IMR-90 (cell line): Measurements from ENCODE around the gene ACTL6B. TPM values are rescaled to one million over a fixed set of nuclear protein-coding genes. Genes with fewer than 3 reads are reported as not detected.

Source experiments
- ATAC-seq: fragments of 200-7000 bp; cut with Tn5 transposase; 2 replicates; pipeline ENCODE4 v1.9.1; 2020; ENCODE audit warnings: low read depth, mild to moderate bottlenecking, moderate library complexity
- BruUV-seq: library from RNA; stranded (reverse); fragments of 400-500 nt; replicated peaks from 2 replicates; lab custom pipeline; 2021; lab: Mats Ljungman, UMichigan
- CTCF ChIA-PET: fragments of 300-600 bp; formaldehyde crosslinking; extraction: SDS; loops from one replicate; lab custom pipeline; 2021; ENCODE audit warnings: antibody characterized with exemption; lab: Yijun Ruan, JAX
- POLR2A ChIA-PET: fragments of 300-600 bp; sonication (Branson Sonifier 250); formaldehyde crosslinking; loops from one replicate; lab custom pipeline; 2022; ENCODE audit warnings: antibody characterized with exemption; ENCODE audit not compliant: unreplicated experiment; lab: Charles Lee
- DNase-seq: peaks from one replicate; pipeline ENCODE4 v3.0.0; 2013
- H2AFZ ChIP-seq: replicated peaks from 2 replicates; pipeline ENCODE3; 2013; ENCODE audit warnings: low read length, mild to moderate bottlenecking; ENCODE audit not compliant: poor library complexity
- H2AK5ac ChIP-seq: 2 replicates; pipeline ENCODE4 v1.6.1; 2013; ENCODE audit warnings: low read depth, low read length, inconsistent platforms
- H2AK9ac ChIP-seq: replicated peaks from 2 replicates; pipeline ENCODE3; 2013; ENCODE audit warnings: mild to moderate bottlenecking, low read depth, low read length, moderate library complexity; ENCODE audit not compliant: poor library complexity
- H2BK120ac ChIP-seq: 2 replicates; pipeline ENCODE4 v1.6.1; 2013; ENCODE audit warnings: low read depth, low read length, inconsistent platforms
- H2BK15ac ChIP-seq: 3 replicates; pipeline ENCODE4 v1.6.1; 2013; ENCODE audit warnings: low read depth, low read length, inconsistent platforms
- H2BK20ac ChIP-seq: 2 replicates; pipeline ENCODE4 v1.6.1; 2013; ENCODE audit warnings: low read depth, mild to moderate bottlenecking, inconsistent platforms, low read length, moderate library complexity
- H2BK5ac ChIP-seq: 2 replicates; pipeline ENCODE4 v1.6.1; 2013; ENCODE audit warnings: mild to moderate bottlenecking, low read depth, low read length, inconsistent platforms; ENCODE audit not compliant: poor library complexity, severe bottlenecking
- H3K14ac ChIP-seq: replicated peaks from 2 replicates; pipeline ENCODE4 v1.6.1; 2013; ENCODE audit warnings: low read depth, low read length, inconsistent platforms
- H3K18ac ChIP-seq: 2 replicates; pipeline ENCODE4 v1.6.1; 2013; ENCODE audit warnings: low read depth, low read length, control low read depth
- H3K23ac ChIP-seq: 2 replicates; pipeline ENCODE4 v1.6.1; 2013; ENCODE audit warnings: low read depth, low read length, inconsistent platforms
- H3K27ac ChIP-seq: 2 replicates; pipeline ENCODE4 v1.5.1; 2013; ENCODE audit warnings: mild to moderate bottlenecking, control low read depth, low read length; ENCODE audit not compliant: insufficient read depth
- H3K27me3 ChIP-seq: 2 replicates; pipeline ENCODE4 v1.6.1; 2013; ENCODE audit warnings: low read length; ENCODE audit not compliant: control insufficient read depth, insufficient read depth
- H3K36me3 ChIP-seq: 2 replicates; pipeline ENCODE4 v1.6.1; 2013; ENCODE audit warnings: low read length, mixed read lengths; ENCODE audit not compliant: control insufficient read depth, insufficient read depth
- H3K4ac ChIP-seq: 2 replicates; pipeline ENCODE4 v1.6.1; 2013; ENCODE audit warnings: low read depth, low read length, inconsistent platforms
- H3K4me1 ChIP-seq: 2 replicates; pipeline ENCODE4 v1.6.1; 2013; ENCODE audit warnings: low read length, mixed read lengths; ENCODE audit not compliant: control insufficient read depth, insufficient read depth
- H3K4me2 ChIP-seq: 2 replicates; pipeline ENCODE4 v1.6.1; 2013; ENCODE audit warnings: low read depth, mild to moderate bottlenecking, control low read depth, low read length, moderate library complexity
- H3K4me3 ChIP-seq: 2 replicates; pipeline ENCODE4 v1.5.1; 2013; ENCODE audit warnings: low read depth, mild to moderate bottlenecking, control low read depth, low read length, moderate library complexity; ENCODE audit not compliant: insufficient read depth
- H3K56ac ChIP-seq: 2 replicates; pipeline ENCODE4 v1.6.1; 2013; ENCODE audit warnings: low read length, inconsistent platforms; ENCODE audit not compliant: insufficient read depth; ENCODE audit errors: extremely low read depth
- H3K79me1 ChIP-seq, 2 experiments: 2 replicates each; pipeline ENCODE4 v1.6.1; 2013; ENCODE audit warnings: low read length in 2 of 2, inconsistent platforms in 1 of 2, low read depth in 1 of 2
- H3K9ac ChIP-seq: 2 replicates; pipeline ENCODE4 v1.6.1; 2013; ENCODE audit warnings: low read depth, low read length, control low read depth
- H3K9me1 ChIP-seq: 2 replicates; pipeline ENCODE4 v1.6.1; 2013; ENCODE audit warnings: low read length, inconsistent platforms; ENCODE audit not compliant: insufficient read depth
- H3K9me3 ChIP-seq: 2 replicates; pipeline ENCODE4 v1.6.1; 2013; ENCODE audit warnings: low read length; ENCODE audit not compliant: control insufficient read depth, insufficient read depth
- H4K20me1 ChIP-seq: 2 replicates; pipeline ENCODE4 v1.6.1; 2013; ENCODE audit warnings: low read length, inconsistent platforms; ENCODE audit not compliant: insufficient read depth
- H4K5ac ChIP-seq: 2 replicates; pipeline ENCODE4 v1.6.1; 2013; ENCODE audit warnings: mild to moderate bottlenecking, low read depth, low read length, control low read depth
- H4K8ac ChIP-seq, 2 experiments: 2 replicates each; pipeline ENCODE4 v1.6.1; 2013; ENCODE audit warnings: low read depth in 2 of 2, low read length in 2 of 2, control low read depth in 1 of 2, inconsistent platforms in 1 of 2
- H4K91ac ChIP-seq: 2 replicates; pipeline ENCODE4 v1.6.1; 2013; ENCODE audit warnings: low read depth, low read length, inconsistent platforms; ENCODE audit not compliant: insufficient read depth
- BHLHE40 ChIP-seq: fragments of 150-350 bp; IDR thresholded peaks from 2 replicates; pipeline ENCODE4 v1.6.1; 2016; ENCODE audit warnings: mild to moderate bottlenecking, low read depth, low read length
- CEBPB ChIP-seq: IDR thresholded peaks from 2 replicates; pipeline ENCODE4 v1.6.1; 2012; ENCODE audit warnings: low read depth, low read length, improper control_type of control experiment
- FOS ChIP-seq: fragments of 150-350 bp; IDR thresholded peaks from 2 replicates; pipeline ENCODE4 v1.6.1; 2016; ENCODE audit warnings: low read depth, low read length
- MAFK ChIP-seq: IDR thresholded peaks from 2 replicates; pipeline ENCODE4 v1.6.1; 2012; ENCODE audit warnings: low read depth, low read length, improper control_type of control experiment
- MAZ ChIP-seq: IDR thresholded peaks from 2 replicates; pipeline ENCODE4 v1.6.1; 2012; ENCODE audit warnings: low read depth, mild to moderate bottlenecking, low read length, improper control_type of control experiment, moderate library complexity, borderline replicate concordance
- MXI1 ChIP-seq: IDR thresholded peaks from 2 replicates; pipeline ENCODE4 v1.6.1; 2012; ENCODE audit warnings: low read depth, mild to moderate bottlenecking, low read length, moderate library complexity, borderline replicate concordance
- NFE2L2 ChIP-seq: fragments of 150-350 bp; IDR thresholded peaks from 2 replicates; pipeline ENCODE4 v1.6.1; 2016; ENCODE audit warnings: low read depth, mild to moderate bottlenecking, low read length
- POLR2A ChIP-seq: IDR thresholded peaks from 2 replicates; pipeline ENCODE4 v1.6.1; 2012; ENCODE audit warnings: mild to moderate bottlenecking, low read depth, low read length
- RAD21 ChIP-seq: IDR thresholded peaks from 2 replicates; pipeline ENCODE4 v1.6.1; 2012; ENCODE audit warnings: low read length, improper control_type of control experiment
- RCOR1 ChIP-seq: IDR thresholded peaks from 2 replicates; pipeline ENCODE4 v1.6.1; 2012; ENCODE audit warnings: mild to moderate bottlenecking, low read length, improper control_type of control experiment; ENCODE audit not compliant: insufficient replicate concordance
- RFX5 ChIP-seq: IDR thresholded peaks from 2 replicates; pipeline ENCODE4 v1.8.0; 2012; ENCODE audit warnings: low read depth, mild to moderate bottlenecking, low read length, moderate library complexity
- SMC3 ChIP-seq: fragments of 150-350 bp; IDR thresholded peaks from 2 replicates; pipeline ENCODE4 v1.6.1; 2016; ENCODE audit warnings: low read depth, mild to moderate bottlenecking, antibody characterized with exemption, low read length, moderate library complexity
- WGBS, 2 experiments: methylation state at CpG; one replicate each; pipeline versions ENCODE4 v1.1.5 to v1.1.7; 2013; ENCODE audit warnings: missing lambda C conversion rate in 2 of 2; ENCODE audit not compliant: insufficient read length in 1 of 2; ENCODE audit errors: extremely low coverage in 2 of 2; 5-methylcytosine and 5-hydroxymethylcytosine counted together
- dilution Hi-C: fragments of 300-500 bp; cut with HindIII; formaldehyde crosslinking; loops from one replicate; pipeline ENCODE4 v1.14.3; 2018; ENCODE audit warnings: low sequenced_read_pairs; ENCODE audit not compliant: unreplicated experiment
- in situ Hi-C: fragments of 300-500 bp; cut with MboI; formaldehyde crosslinking; loops from 3 replicates; pipeline ENCODE4 v1.14.3; 2019; ENCODE audit warnings: low sequenced_read_pairs, inconsistent platforms, mixed read lengths
- intact Hi-C: fragments of 100-400 bp; cut with micrococcal nuclease; formaldehyde crosslinking; loops from 2 replicates; pipeline ENCODE4 v1.10.0; 2022
- polyA plus RNA-seq, 3 experiments: library from polyadenylated mRNA; depleted of rRNA; stranded (reverse); fragments of >200 nt; gene quantifications; 2 replicates each; pipeline ENCODE4 v1.2.3, GENCODE V29; 2012; ENCODE audit warnings: low replicate concordance in 1 of 3
- total RNA-seq: library from RNA; depleted of rRNA; stranded (reverse); fragments of >200 nt; gene quantifications from 2 replicates; pipeline ENCODE4 v1.2.3, GENCODE V29; 2012
- TF ChIP-seq, protein P1 (sequence below): fragments of 150-350 bp; IDR thresholded peaks from 2 replicates; pipeline ENCODE4 v1.6.1; 2017; ENCODE audit warnings: mild to moderate bottlenecking, antibody characterized with exemption, low read length, low read depth
- TF ChIP-seq, protein P2 (sequence below): conservative IDR thresholded peaks from 2 replicates; pipeline ENCODE4 v1.5.1; 2012; ENCODE audit warnings: mild to moderate bottlenecking, low read depth, low read length, improper control_type of control experiment
- TF ChIP-seq, protein P3 (sequence below): fragments of 150-350 bp; IDR thresholded peaks from 2 replicates; pipeline ENCODE4 v1.6.1; 2016; ENCODE audit warnings: low read depth, mild to moderate bottlenecking, low read length, moderate library complexity, borderline replicate concordance

The ACTL6B gene
- total and polyA plus RNA-seq, 2 of the 4 experiments (the other 2 are of a cell fraction): not detected

DNA sequence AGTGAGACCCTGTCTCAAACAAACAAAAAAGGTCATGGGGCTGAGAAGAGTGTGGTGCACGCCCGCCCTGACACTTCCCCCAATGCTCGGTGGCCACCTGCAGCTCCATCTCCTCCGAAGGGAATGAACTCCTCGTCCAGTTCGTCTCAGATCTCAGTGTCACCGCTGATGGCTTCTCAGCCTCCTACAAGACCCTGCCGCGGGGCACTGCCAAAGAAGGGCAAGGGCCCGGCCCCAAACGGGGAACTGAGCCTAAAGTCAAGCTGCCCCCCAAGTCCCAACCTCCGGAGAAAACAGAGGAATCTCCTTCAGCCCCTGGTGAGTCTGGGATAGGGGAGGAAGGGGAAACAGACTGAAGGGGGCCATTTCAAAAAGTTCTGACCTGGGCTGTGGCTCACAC, 49.9 kb downstream of the ACTL6B start:
- no peak for ATAC-seq
- in situ Hi-C loops: no loop called here
- no peak for DNase-seq
- Histone ChIP-seq H3K4me3 (no peak overlapping the region), H3K9me1 (peaks cover 3% of the 10 kb centered on the region; the same call in 1 of the 2 replicates), H2BK120ac (no peak overlapping the region), H4K8ac (no peak overlapping the region), H2BK5ac (no peak overlapping the region), H4K5ac (no peak overlapping the region), H3K18ac (no peak overlapping the region), H3K4ac (no peak overlapping the region), H2BK15ac (no peak overlapping the region), H3K56ac (no peak overlapping the region), H3K27me3 (no peaks in the 10 kb centered on the region), H3K79me1 (peaks cover 0 to 51% of the 10 kb centered on the region in 2 experiments; a peak in 2 of 4 replicates), H3K9ac (no peak overlapping the region), H3K36me3 (peaks cover 30% of the 10 kb centered on the region), H3K9me3 (no peaks in the 10 kb centered on the region), H3K4me1 (peaks cover 9% of the 10 kb centered on the region), H2AK9ac (no peak overlapping the region), H3K23ac (no peak overlapping the region), H3K14ac (no peak overlapping the region), H2BK20ac (no peak overlapping the region), H2AFZ (no peak overlapping the region), H4K91ac (no peak overlapping the region), H3K4me2 (no peak overlapping the region), H2AK5ac (no peak overlapping the region; the same call in 1 of the 2 replicates), H3K27ac (no peak overlapping the region), H4K20me1 (no peaks in the 10 kb centered on the region)
- ChIA-PET POLR2A (no interaction called here), CTCF (no interaction called here)
- 91% methylated on average over 9 of the region's 12 CpGs; no CpG with 5 or more reads in 1 of the 2 experiments for WGBS, 2 experiments
- TF ChIP-seq, protein P1, sequence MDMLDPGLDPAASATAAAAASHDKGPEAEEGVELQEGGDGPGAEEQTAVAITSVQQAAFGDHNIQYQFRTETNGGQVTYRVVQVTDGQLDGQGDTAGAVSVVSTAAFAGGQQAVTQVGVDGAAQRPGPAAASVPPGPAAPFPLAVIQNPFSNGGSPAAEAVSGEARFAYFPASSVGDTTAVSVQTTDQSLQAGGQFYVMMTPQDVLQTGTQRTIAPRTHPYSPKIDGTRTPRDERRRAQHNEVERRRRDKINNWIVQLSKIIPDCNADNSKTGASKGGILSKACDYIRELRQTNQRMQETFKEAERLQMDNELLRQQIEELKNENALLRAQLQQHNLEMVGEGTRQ: no peak
- no peak for TF ChIP-seq BHLHE40
- no peak for TF ChIP-seq FOS
- TF ChIP-seq, protein P2, sequence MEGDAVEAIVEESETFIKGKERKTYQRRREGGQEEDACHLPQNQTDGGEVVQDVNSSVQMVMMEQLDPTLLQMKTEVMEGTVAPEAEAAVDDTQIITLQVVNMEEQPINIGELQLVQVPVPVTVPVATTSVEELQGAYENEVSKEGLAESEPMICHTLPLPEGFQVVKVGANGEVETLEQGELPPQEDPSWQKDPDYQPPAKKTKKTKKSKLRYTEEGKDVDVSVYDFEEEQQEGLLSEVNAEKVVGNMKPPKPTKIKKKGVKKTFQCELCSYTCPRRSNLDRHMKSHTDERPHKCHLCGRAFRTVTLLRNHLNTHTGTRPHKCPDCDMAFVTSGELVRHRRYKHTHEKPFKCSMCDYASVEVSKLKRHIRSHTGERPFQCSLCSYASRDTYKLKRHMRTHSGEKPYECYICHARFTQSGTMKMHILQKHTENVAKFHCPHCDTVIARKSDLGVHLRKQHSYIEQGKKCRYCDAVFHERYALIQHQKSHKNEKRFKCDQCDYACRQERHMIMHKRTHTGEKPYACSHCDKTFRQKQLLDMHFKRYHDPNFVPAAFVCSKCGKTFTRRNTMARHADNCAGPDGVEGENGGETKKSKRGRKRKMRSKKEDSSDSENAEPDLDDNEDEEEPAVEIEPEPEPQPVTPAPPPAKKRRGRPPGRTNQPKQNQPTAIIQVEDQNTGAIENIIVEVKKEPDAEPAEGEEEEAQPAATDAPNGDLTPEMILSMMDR: no peak
- TF ChIP-seq RAD21: no peak
- TF ChIP-seq MAZ: no peak
- TF ChIP-seq RFX5: no peak
- no peak for TF ChIP-seq NFE2L2
- TF ChIP-seq, protein P3, sequence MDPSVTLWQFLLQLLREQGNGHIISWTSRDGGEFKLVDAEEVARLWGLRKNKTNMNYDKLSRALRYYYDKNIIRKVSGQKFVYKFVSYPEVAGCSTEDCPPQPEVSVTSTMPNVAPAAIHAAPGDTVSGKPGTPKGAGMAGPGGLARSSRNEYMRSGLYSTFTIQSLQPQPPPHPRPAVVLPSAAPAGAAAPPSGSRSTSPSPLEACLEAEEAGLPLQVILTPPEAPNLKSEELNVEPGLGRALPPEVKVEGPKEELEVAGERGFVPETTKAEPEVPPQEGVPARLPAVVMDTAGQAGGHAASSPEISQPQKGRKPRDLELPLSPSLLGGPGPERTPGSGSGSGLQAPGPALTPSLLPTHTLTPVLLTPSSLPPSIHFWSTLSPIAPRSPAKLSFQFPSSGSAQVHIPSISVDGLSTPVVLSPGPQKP: no peak
- no peak for TF ChIP-seq POLR2A
- no peak for TF ChIP-seq CEBPB
- no peak for TF ChIP-seq MXI1
- no peak for TF ChIP-seq RCOR1
- no peak for TF ChIP-seq MAFK
- no peak for TF ChIP-seq SMC3
- dilution Hi-C loops: no loop called here
- no TSS peak for BruUV-seq
- intact Hi-C loops: no loop called here
